IMR-90 (cell line): ENCODE results near the gene CTSC. TPM values are rescaled to one million over a fixed set of nuclear protein-coding genes. Genes with fewer than 3 reads are reported as not detected.

ENCODE experiments used
- ATAC-seq: fragments of 200-7000 bp; cut with Tn5 transposase; 2 replicates; pipeline ENCODE4 v1.9.1; 2020; ENCODE audit warnings: low read depth, mild to moderate bottlenecking, moderate library complexity
- BruUV-seq: library from RNA; stranded (reverse); fragments of 400-500 nt; replicated peaks from 2 replicates; lab custom pipeline; 2021; lab: Mats Ljungman, UMichigan
- CTCF ChIA-PET: fragments of 300-600 bp; formaldehyde crosslinking; extraction: SDS; loops from one replicate; lab custom pipeline; 2021; ENCODE audit warnings: antibody characterized with exemption; lab: Yijun Ruan, JAX
- POLR2A ChIA-PET: fragments of 300-600 bp; sonication (Branson Sonifier 250); formaldehyde crosslinking; loops from one replicate; lab custom pipeline; 2022; ENCODE audit warnings: antibody characterized with exemption; ENCODE audit not compliant: unreplicated experiment; lab: Charles Lee
- DNase-seq: peaks from one replicate; pipeline ENCODE4 v3.0.0; 2013
- H2AFZ ChIP-seq: replicated peaks from 2 replicates; pipeline ENCODE3; 2013; ENCODE audit warnings: low read length, mild to moderate bottlenecking; ENCODE audit not compliant: poor library complexity
- H2AK5ac ChIP-seq: 2 replicates; pipeline ENCODE4 v1.6.1; 2013; ENCODE audit warnings: low read depth, low read length, inconsistent platforms
- H2AK9ac ChIP-seq: replicated peaks from 2 replicates; pipeline ENCODE3; 2013; ENCODE audit warnings: mild to moderate bottlenecking, low read depth, low read length, moderate library complexity; ENCODE audit not compliant: poor library complexity
- H2BK120ac ChIP-seq: 2 replicates; pipeline ENCODE4 v1.6.1; 2013; ENCODE audit warnings: low read depth, low read length, inconsistent platforms
- H2BK15ac ChIP-seq: 3 replicates; pipeline ENCODE4 v1.6.1; 2013; ENCODE audit warnings: low read depth, low read length, inconsistent platforms
- H2BK20ac ChIP-seq: 2 replicates; pipeline ENCODE4 v1.6.1; 2013; ENCODE audit warnings: low read depth, mild to moderate bottlenecking, inconsistent platforms, low read length, moderate library complexity
- H2BK5ac ChIP-seq: 2 replicates; pipeline ENCODE4 v1.6.1; 2013; ENCODE audit warnings: mild to moderate bottlenecking, low read depth, low read length, inconsistent platforms; ENCODE audit not compliant: poor library complexity, severe bottlenecking
- H3K14ac ChIP-seq: replicated peaks from 2 replicates; pipeline ENCODE4 v1.6.1; 2013; ENCODE audit warnings: low read depth, low read length, inconsistent platforms
- H3K18ac ChIP-seq: 2 replicates; pipeline ENCODE4 v1.6.1; 2013; ENCODE audit warnings: low read depth, low read length, control low read depth
- H3K23ac ChIP-seq: 2 replicates; pipeline ENCODE4 v1.6.1; 2013; ENCODE audit warnings: low read depth, low read length, inconsistent platforms
- H3K27ac ChIP-seq: 2 replicates; pipeline ENCODE4 v1.5.1; 2013; ENCODE audit warnings: mild to moderate bottlenecking, control low read depth, low read length; ENCODE audit not compliant: insufficient read depth
- H3K27me3 ChIP-seq: 2 replicates; pipeline ENCODE4 v1.6.1; 2013; ENCODE audit warnings: low read length; ENCODE audit not compliant: control insufficient read depth, insufficient read depth
- H3K36me3 ChIP-seq: 2 replicates; pipeline ENCODE4 v1.6.1; 2013; ENCODE audit warnings: low read length, mixed read lengths; ENCODE audit not compliant: control insufficient read depth, insufficient read depth
- H3K4ac ChIP-seq: 2 replicates; pipeline ENCODE4 v1.6.1; 2013; ENCODE audit warnings: low read depth, low read length, inconsistent platforms
- H3K4me1 ChIP-seq: 2 replicates; pipeline ENCODE4 v1.6.1; 2013; ENCODE audit warnings: low read length, mixed read lengths; ENCODE audit not compliant: control insufficient read depth, insufficient read depth
- H3K4me2 ChIP-seq: 2 replicates; pipeline ENCODE4 v1.6.1; 2013; ENCODE audit warnings: low read depth, mild to moderate bottlenecking, control low read depth, low read length, moderate library complexity
- H3K4me3 ChIP-seq: 2 replicates; pipeline ENCODE4 v1.5.1; 2013; ENCODE audit warnings: low read depth, mild to moderate bottlenecking, control low read depth, low read length, moderate library complexity; ENCODE audit not compliant: insufficient read depth
- H3K56ac ChIP-seq: 2 replicates; pipeline ENCODE4 v1.6.1; 2013; ENCODE audit warnings: low read length, inconsistent platforms; ENCODE audit not compliant: insufficient read depth; ENCODE audit errors: extremely low read depth
- H3K79me1 ChIP-seq, 2 experiments: 2 replicates each; pipeline ENCODE4 v1.6.1; 2013; ENCODE audit warnings: low read length in 2 of 2, inconsistent platforms in 1 of 2, low read depth in 1 of 2
- H3K9ac ChIP-seq: 2 replicates; pipeline ENCODE4 v1.6.1; 2013; ENCODE audit warnings: low read depth, low read length, control low read depth
- H3K9me1 ChIP-seq: 2 replicates; pipeline ENCODE4 v1.6.1; 2013; ENCODE audit warnings: low read length, inconsistent platforms; ENCODE audit not compliant: insufficient read depth
- H3K9me3 ChIP-seq: 2 replicates; pipeline ENCODE4 v1.6.1; 2013; ENCODE audit warnings: low read length; ENCODE audit not compliant: control insufficient read depth, insufficient read depth
- H4K20me1 ChIP-seq: 2 replicates; pipeline ENCODE4 v1.6.1; 2013; ENCODE audit warnings: low read length, inconsistent platforms; ENCODE audit not compliant: insufficient read depth
- H4K5ac ChIP-seq: 2 replicates; pipeline ENCODE4 v1.6.1; 2013; ENCODE audit warnings: mild to moderate bottlenecking, low read depth, low read length, control low read depth
- H4K8ac ChIP-seq, 2 experiments: 2 replicates each; pipeline ENCODE4 v1.6.1; 2013; ENCODE audit warnings: low read depth in 2 of 2, low read length in 2 of 2, control low read depth in 1 of 2, inconsistent platforms in 1 of 2
- H4K91ac ChIP-seq: 2 replicates; pipeline ENCODE4 v1.6.1; 2013; ENCODE audit warnings: low read depth, low read length, inconsistent platforms; ENCODE audit not compliant: insufficient read depth
- BHLHE40 ChIP-seq: fragments of 150-350 bp; IDR thresholded peaks from 2 replicates; pipeline ENCODE4 v1.6.1; 2016; ENCODE audit warnings: mild to moderate bottlenecking, low read depth, low read length
- CEBPB ChIP-seq: IDR thresholded peaks from 2 replicates; pipeline ENCODE4 v1.6.1; 2012; ENCODE audit warnings: low read depth, low read length, improper control_type of control experiment
- CHD1 ChIP-seq: IDR thresholded peaks from 2 replicates; pipeline ENCODE4 v1.6.1; 2012; ENCODE audit warnings: low read depth, low read length, improper control_type of control experiment
- FOS ChIP-seq: fragments of 150-350 bp; IDR thresholded peaks from 2 replicates; pipeline ENCODE4 v1.6.1; 2016; ENCODE audit warnings: low read depth, low read length
- MAFK ChIP-seq: IDR thresholded peaks from 2 replicates; pipeline ENCODE4 v1.6.1; 2012; ENCODE audit warnings: low read depth, low read length, improper control_type of control experiment
- MAZ ChIP-seq: IDR thresholded peaks from 2 replicates; pipeline ENCODE4 v1.6.1; 2012; ENCODE audit warnings: low read depth, mild to moderate bottlenecking, low read length, improper control_type of control experiment, moderate library complexity, borderline replicate concordance
- MXI1 ChIP-seq: IDR thresholded peaks from 2 replicates; pipeline ENCODE4 v1.6.1; 2012; ENCODE audit warnings: low read depth, mild to moderate bottlenecking, low read length, moderate library complexity, borderline replicate concordance
- NFE2L2 ChIP-seq: fragments of 150-350 bp; IDR thresholded peaks from 2 replicates; pipeline ENCODE4 v1.6.1; 2016; ENCODE audit warnings: low read depth, mild to moderate bottlenecking, low read length
- POLR2A ChIP-seq: IDR thresholded peaks from 2 replicates; pipeline ENCODE4 v1.6.1; 2012; ENCODE audit warnings: mild to moderate bottlenecking, low read depth, low read length
- RAD21 ChIP-seq: IDR thresholded peaks from 2 replicates; pipeline ENCODE4 v1.6.1; 2012; ENCODE audit warnings: low read length, improper control_type of control experiment
- RCOR1 ChIP-seq: IDR thresholded peaks from 2 replicates; pipeline ENCODE4 v1.6.1; 2012; ENCODE audit warnings: mild to moderate bottlenecking, low read length, improper control_type of control experiment; ENCODE audit not compliant: insufficient replicate concordance
- RFX5 ChIP-seq: IDR thresholded peaks from 2 replicates; pipeline ENCODE4 v1.8.0; 2012; ENCODE audit warnings: low read depth, mild to moderate bottlenecking, low read length, moderate library complexity
- SMC3 ChIP-seq: fragments of 150-350 bp; IDR thresholded peaks from 2 replicates; pipeline ENCODE4 v1.6.1; 2016; ENCODE audit warnings: low read depth, mild to moderate bottlenecking, antibody characterized with exemption, low read length, moderate library complexity
- dilution Hi-C: fragments of 300-500 bp; cut with HindIII; formaldehyde crosslinking; loops from one replicate; pipeline ENCODE4 v1.14.3; 2018; ENCODE audit warnings: low sequenced_read_pairs; ENCODE audit not compliant: unreplicated experiment
- in situ Hi-C: fragments of 300-500 bp; cut with MboI; formaldehyde crosslinking; loops from 3 replicates; pipeline ENCODE4 v1.14.3; 2019; ENCODE audit warnings: low sequenced_read_pairs, inconsistent platforms, mixed read lengths
- intact Hi-C: fragments of 100-400 bp; cut with micrococcal nuclease; formaldehyde crosslinking; loops from 2 replicates; pipeline ENCODE4 v1.10.0; 2022
- polyA plus RNA-seq, 3 experiments: library from polyadenylated mRNA; depleted of rRNA; stranded (reverse); fragments of >200 nt; gene quantifications; 2 replicates each; pipeline ENCODE4 v1.2.3, GENCODE V29; 2012; ENCODE audit warnings: low replicate concordance in 1 of 3
- total RNA-seq: library from RNA; depleted of rRNA; stranded (reverse); fragments of >200 nt; gene quantifications from 2 replicates; pipeline ENCODE4 v1.2.3, GENCODE V29; 2012
- TF ChIP-seq, protein P1 (sequence below): fragments of 150-350 bp; IDR thresholded peaks from 2 replicates; pipeline ENCODE4 v1.6.1; 2016; ENCODE audit warnings: low read depth, mild to moderate bottlenecking, low read length, moderate library complexity, borderline replicate concordance
- TF ChIP-seq, protein P2 (sequence below): fragments of 150-350 bp; IDR thresholded peaks from 2 replicates; pipeline ENCODE4 v1.6.1; 2017; ENCODE audit warnings: mild to moderate bottlenecking, antibody characterized with exemption, low read length, low read depth
- TF ChIP-seq, protein P3 (sequence below): conservative IDR thresholded peaks from 2 replicates; pipeline ENCODE4 v1.5.1; 2012; ENCODE audit warnings: mild to moderate bottlenecking, low read depth, low read length, improper control_type of control experiment

Gene CTSC
- total and polyA plus RNA-seq, 2 of the 4 experiments (the other 2 are of a cell fraction), result 208 to 299 TPM

DNA sequence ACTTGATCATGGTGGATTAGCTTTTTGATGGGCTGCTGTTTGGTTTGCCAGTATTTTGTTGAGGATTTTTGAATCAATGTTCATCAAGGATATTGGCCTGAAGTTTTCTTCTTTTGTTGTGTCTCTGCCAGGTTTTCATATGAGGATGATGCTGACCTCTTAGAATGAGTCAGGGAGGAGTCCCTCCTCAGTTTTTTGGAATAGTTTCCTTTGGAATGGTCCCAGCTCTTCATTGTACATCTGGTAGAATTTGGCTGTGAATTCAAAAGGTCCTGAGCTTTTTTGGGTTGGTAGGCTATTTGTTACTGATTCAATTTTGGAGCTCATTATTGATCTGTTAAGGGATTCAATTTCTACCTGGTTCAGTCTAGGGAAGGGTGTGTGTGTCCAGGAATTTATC, 78.1 kb downstream of the CTSC start:
- no peaks in the 10 kb centered on the region for H3K9me1 ChIP-seq
- no peaks in the 10 kb centered on the region for H3K27me3 ChIP-seq
- DNase-seq (no peak), ATAC-seq (no peak)
- H3K4me1 ChIP-seq, result no peaks in the 10 kb centered on the region
- H3K23ac ChIP-seq, result no peak overlapping the region
- no peak overlapping the region for H2BK5ac ChIP-seq
- dilution Hi-C loops, result no loop called here
- no peak overlapping the region for H3K27ac ChIP-seq
- H3K56ac ChIP-seq, result no peak overlapping the region
- H2BK15ac ChIP-seq, result no peak overlapping the region
- no peak overlapping the region for H3K4me2 ChIP-seq
- H2BK120ac ChIP-seq, result no peak overlapping the region
- no peak overlapping the region for H2AK9ac ChIP-seq
- no peak overlapping the region for H4K91ac ChIP-seq
- TF ChIP-seq RFX5 (no peak), POLR2A (no peak), BHLHE40 (no peak), NFE2L2 (no peak), MXI1 (no peak), RCOR1 (no peak), SMC3 (no peak), MAFK (no peak), RAD21 (no peak), FOS (no peak), MAZ (no peak), CHD1 (no peak), CEBPB (no peak)
- TF ChIP-seq, protein P1, sequence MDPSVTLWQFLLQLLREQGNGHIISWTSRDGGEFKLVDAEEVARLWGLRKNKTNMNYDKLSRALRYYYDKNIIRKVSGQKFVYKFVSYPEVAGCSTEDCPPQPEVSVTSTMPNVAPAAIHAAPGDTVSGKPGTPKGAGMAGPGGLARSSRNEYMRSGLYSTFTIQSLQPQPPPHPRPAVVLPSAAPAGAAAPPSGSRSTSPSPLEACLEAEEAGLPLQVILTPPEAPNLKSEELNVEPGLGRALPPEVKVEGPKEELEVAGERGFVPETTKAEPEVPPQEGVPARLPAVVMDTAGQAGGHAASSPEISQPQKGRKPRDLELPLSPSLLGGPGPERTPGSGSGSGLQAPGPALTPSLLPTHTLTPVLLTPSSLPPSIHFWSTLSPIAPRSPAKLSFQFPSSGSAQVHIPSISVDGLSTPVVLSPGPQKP, result no peak
- TF ChIP-seq, protein P2, sequence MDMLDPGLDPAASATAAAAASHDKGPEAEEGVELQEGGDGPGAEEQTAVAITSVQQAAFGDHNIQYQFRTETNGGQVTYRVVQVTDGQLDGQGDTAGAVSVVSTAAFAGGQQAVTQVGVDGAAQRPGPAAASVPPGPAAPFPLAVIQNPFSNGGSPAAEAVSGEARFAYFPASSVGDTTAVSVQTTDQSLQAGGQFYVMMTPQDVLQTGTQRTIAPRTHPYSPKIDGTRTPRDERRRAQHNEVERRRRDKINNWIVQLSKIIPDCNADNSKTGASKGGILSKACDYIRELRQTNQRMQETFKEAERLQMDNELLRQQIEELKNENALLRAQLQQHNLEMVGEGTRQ, result no peak
- TF ChIP-seq, protein P3, sequence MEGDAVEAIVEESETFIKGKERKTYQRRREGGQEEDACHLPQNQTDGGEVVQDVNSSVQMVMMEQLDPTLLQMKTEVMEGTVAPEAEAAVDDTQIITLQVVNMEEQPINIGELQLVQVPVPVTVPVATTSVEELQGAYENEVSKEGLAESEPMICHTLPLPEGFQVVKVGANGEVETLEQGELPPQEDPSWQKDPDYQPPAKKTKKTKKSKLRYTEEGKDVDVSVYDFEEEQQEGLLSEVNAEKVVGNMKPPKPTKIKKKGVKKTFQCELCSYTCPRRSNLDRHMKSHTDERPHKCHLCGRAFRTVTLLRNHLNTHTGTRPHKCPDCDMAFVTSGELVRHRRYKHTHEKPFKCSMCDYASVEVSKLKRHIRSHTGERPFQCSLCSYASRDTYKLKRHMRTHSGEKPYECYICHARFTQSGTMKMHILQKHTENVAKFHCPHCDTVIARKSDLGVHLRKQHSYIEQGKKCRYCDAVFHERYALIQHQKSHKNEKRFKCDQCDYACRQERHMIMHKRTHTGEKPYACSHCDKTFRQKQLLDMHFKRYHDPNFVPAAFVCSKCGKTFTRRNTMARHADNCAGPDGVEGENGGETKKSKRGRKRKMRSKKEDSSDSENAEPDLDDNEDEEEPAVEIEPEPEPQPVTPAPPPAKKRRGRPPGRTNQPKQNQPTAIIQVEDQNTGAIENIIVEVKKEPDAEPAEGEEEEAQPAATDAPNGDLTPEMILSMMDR, result no peak
- no peak overlapping the region for H4K8ac ChIP-seq
- H3K36me3 ChIP-seq, result no peaks in the 10 kb centered on the region
- in situ Hi-C loops, result loop anchor here (25.0 kb wide), 1 partner anchor 897 kb away; no protein-coding TSS in a partner anchor
- no peak overlapping the region for H2AK5ac ChIP-seq
- H3K4me3 ChIP-seq, result no peak overlapping the region
- BruUV-seq, result no TSS peak
- H3K9ac ChIP-seq, result no peak overlapping the region
- no peak overlapping the region for H3K18ac ChIP-seq
- H3K79me1 ChIP-seq, result no peaks in the 10 kb centered on the region
- H3K4ac ChIP-seq, result no peak overlapping the region
- no peak overlapping the region for H2AFZ ChIP-seq
- H2BK20ac ChIP-seq, result no peak overlapping the region
- no peaks in the 10 kb centered on the region for H3K9me3 ChIP-seq
- no peak overlapping the region for H3K14ac ChIP-seq
- intact Hi-C loops, result no loop called here
- H4K20me1 ChIP-seq, result no peaks in the 10 kb centered on the region
- H4K5ac ChIP-seq, result no peak overlapping the region
- ChIA-PET CTCF (interaction anchor here (1.2 kb wide), 1 partner anchor 28 kb away, joined by 3 read pairs; no protein-coding TSS in a partner anchor), POLR2A (no interaction called here)
